AG09309 (cell line): ENCODE measurements around the gene DLL4.

Experiments
- DNase-seq: peaks from one replicate; pipeline ENCODE4 v3.0.0-alpha.2; 2010; ENCODE audit warnings: low read depth
- H3K4me3 ChIP-seq: 2 replicates; pipeline ENCODE4 v1.5.1; 2011; ENCODE audit warnings: mild to moderate bottlenecking, low read depth, low read length, moderate library complexity; ENCODE audit not compliant: control insufficient read depth
- TF ChIP-seq, protein P1 (sequence below): IDR thresholded peaks from 2 replicates; pipeline ENCODE4 v1.5.1; 2011; ENCODE audit warnings: mild to moderate bottlenecking, low read depth, low read length, inconsistent platforms; ENCODE audit not compliant: insufficient read depth, control insufficient read depth; ENCODE audit errors: missing control alignments

The DLL4 gene

DNA sequence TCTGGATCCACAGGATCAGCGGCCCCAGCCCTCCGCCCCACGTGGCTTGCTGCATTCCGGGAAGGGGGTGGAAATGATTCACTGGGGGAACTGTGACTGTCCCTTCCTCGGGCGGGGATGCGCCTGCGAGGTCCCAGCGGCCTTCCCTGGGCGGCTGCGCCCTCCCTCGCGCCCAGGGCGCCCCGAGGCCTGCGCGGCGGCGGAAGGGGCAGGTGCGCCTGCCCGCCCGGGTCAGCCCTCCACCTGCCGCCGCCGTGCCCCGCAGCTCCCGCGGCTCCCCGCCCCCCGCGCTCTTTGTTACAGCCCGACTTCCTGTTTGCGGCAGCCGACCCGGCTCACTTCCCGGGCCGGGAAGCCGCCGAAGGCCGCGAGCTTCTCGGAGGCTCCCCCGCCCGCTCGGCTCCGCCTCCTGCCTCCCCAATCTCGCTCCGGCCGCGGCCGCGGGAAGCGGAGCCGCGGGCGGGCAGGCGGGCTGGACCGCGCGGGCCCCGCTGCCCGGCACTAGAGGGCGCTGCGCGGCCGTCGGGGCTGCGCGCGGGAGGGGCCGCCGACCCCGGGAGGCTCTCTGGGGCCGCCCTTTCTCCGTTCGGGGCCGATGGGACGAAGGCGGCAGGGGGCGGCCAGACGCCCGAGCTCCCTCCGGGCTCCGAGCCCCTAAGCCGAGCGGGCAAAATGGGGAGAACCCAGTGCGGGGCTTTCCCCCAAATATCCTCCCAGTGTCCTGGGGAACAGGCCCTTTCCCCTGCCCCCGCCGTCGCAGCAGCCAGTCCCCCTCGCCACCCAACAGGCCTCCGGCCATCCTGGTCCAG lies 12.6 kb downstream of the DLL4 start:
- peak overlapping the region; percentile 62 for H3K4me3 ChIP-seq
- TF ChIP-seq, protein P1, sequence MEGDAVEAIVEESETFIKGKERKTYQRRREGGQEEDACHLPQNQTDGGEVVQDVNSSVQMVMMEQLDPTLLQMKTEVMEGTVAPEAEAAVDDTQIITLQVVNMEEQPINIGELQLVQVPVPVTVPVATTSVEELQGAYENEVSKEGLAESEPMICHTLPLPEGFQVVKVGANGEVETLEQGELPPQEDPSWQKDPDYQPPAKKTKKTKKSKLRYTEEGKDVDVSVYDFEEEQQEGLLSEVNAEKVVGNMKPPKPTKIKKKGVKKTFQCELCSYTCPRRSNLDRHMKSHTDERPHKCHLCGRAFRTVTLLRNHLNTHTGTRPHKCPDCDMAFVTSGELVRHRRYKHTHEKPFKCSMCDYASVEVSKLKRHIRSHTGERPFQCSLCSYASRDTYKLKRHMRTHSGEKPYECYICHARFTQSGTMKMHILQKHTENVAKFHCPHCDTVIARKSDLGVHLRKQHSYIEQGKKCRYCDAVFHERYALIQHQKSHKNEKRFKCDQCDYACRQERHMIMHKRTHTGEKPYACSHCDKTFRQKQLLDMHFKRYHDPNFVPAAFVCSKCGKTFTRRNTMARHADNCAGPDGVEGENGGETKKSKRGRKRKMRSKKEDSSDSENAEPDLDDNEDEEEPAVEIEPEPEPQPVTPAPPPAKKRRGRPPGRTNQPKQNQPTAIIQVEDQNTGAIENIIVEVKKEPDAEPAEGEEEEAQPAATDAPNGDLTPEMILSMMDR = peak; percentile 24
- DNase-seq = no peak

DNA sequence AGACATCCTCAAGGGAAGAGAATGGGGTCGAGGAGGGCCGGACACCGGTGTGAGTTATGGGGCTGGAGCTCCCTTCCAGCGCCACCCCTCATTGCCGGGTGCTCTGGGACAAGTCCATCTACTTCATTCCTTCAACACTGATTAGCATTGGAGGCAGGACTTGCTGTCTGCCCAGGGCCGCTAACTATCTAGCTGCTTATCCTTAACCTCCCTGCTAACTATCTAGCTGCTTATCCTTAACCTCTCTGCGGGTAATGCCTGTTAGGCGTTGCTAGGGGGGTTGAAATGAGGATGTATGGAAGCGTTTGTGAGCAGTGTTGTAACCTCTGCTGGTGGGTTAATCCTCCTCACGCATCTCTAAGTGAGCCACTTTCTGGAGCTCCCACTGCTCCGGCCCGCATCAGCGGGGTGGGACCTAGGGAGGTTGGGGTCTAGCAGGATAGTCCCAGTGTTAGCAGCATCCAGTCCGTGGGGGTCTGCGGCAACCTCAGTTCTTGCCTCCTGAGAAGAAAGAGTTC lies 13.3 kb downstream of the DLL4 start:
- TF ChIP-seq, protein P1 = peak; percentile 7
- H3K4me3 ChIP-seq = peak overlapping the region; percentile 62
- no peak for DNase-seq

DNA sequence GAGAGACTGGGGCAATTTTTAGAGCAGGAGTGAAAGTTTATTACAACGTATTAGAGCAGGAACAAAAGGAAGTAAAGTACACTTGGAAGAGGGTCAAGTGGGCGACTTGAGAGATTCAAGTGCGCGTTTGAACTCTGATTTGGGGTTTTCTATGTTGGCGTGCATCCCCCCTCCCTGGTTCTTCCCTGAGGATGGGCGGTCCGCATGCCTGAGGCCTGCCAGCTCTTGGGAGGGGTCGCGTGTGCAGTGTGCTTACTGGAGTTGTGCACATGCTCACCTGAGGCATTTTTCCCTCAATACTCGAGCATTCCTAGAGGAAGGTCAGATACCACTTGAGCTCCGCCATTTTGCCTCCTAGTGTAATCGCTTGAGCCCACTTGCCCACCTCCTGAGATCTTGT lies 13.7 kb downstream of the DLL4 start:
- DNase-seq = no peak
- TF ChIP-seq, protein P1 = no peak
- no peak overlapping the region for H3K4me3 ChIP-seq

DNA sequence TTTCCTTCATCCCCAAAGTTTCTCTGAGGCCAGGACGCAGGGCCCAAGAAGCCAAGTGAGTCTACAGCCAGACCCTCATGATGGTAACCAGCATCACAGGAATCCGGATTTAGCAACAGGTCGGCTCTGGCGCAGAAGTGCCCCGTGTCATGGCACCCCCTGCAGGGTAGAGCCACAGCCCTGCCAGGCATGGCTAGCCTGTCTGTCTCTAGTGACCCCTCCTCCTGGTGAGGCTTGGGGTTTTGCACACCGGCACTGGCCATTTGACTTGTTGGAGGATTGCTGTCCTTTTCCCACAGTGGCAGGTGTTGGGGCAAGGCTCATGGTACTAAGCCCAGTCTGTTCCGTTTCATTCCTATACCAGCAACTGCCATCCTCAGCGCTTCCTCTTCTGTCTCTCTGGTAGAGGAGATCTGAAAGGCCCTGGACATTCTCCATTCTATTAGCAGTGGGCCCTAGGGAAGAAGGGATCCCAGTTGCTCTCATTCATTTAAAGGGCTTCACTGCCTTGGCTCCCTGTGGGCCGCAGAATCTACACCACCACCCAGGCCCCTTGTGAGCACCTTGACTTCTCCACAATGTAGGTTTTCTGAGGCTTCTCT lies 14.7 kb downstream of the DLL4 start:
- no peak for DNase-seq
- TF ChIP-seq, protein P1 = no peak
- H3K4me3 ChIP-seq = no peak overlapping the region

DNA sequence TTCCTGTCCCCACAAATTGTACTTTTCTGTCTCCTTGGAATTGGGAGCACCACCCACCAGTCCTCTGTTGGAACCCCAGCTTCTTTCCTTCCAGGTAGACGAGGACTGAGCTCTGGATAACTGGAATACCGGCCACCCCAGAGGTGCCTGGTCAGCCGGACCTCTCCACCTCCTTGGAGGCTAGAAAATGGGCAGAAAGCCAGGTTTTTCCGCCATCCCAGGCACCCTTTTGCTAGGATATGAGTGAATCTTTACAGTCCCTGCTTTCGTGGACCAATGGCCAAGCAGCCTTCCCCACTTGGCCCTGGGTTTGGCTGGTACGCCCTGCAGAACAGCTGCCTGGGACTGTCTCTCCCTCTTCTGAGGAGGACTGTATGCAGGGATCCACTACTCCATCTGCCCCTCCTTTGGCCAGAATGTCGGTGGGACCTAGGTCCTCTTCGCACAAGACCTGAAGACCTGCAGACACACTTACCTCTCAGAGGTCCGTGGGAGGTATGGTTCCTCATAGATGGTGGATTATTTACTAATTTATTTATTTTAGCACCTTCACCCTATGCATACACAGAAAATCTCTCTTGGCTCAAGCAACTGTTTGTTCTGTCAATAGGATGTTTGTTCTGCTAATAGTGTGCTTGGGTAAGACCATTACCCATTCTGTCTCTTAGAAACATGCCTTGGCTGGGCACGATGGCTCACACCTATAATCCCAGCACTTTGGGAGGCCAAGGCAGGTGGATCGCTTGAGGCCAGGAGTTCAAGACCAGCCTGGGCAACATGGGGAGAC lies 15.6 kb downstream of the DLL4 start:
- DNase-seq = no peak
- no peak overlapping the region for H3K4me3 ChIP-seq
- TF ChIP-seq, protein P1 = no peak

DNA sequence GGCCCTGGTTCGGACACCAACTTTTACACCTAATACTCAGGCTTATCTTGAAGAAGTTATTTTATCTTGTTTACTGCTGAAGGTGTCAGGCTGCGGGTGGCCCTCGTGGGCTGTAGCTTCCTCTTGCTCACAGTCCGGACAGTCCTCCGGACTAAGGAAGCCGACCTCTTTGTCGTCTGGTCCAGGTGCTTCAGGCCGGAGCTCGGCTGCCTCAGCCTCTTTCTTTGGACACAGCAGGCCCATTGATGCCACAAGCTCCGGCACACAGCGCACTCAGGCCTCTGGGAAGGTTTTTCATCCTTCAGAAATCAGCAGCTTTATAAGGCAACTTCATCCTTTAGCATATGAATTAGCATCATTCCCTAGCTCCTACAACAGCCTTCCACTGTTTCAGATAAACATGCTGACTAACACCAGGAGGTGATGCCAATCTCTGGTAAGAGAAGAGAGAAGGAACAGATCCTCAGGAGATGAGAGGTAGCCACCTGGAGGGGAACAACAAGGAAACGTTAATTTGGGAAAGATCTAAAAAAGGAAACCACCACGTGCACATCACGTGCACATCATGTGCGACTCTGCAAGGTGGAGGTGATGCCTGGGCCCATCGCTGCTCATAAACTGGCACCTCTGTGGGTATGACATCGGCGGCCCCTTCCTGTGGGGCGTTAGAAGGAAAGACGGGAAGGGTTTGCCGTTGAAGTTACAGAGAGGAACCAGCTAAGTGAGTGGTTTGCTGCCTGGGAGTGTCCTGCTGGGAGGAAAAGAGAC lies 19.8 kb downstream of the DLL4 start:
- DNase-seq = no peak
- no peak overlapping the region for H3K4me3 ChIP-seq
- TF ChIP-seq, protein P1 = no peak
